Lower lobe of right lung (tissue), 2 donors: Measurements from ENCODE around the gene GNA12. TPM values are rescaled to one million over a fixed set of nuclear protein-coding genes. Genes with fewer than 3 reads are reported as not detected.

ENCODE experiments used
- ATAC-seq, 2 donors: fragments of 200-7000 bp; cut with Tn5 transposase; one replicate each; pipeline ENCODE4 v1.9.1; 2020 to 2022; ENCODE audit warnings: mild to moderate bottlenecking in 2 of 2, moderate library complexity in 2 of 2
- DNase-seq: peaks from one replicate; pipeline ENCODE4 v3.0.0-alpha.2; 2020
- H3K27ac ChIP-seq: fragments of 200-600 bp; one replicate; pipeline ENCODE4 v1.8.0; 2022
- H3K27me3 ChIP-seq: fragments of 200-600 bp; one replicate; pipeline ENCODE4 v1.8.0; 2022; ENCODE audit warnings: low read depth
- H3K36me3 ChIP-seq: fragments of 200-600 bp; one replicate; pipeline ENCODE4 v1.8.0; 2022; ENCODE audit warnings: mild to moderate bottlenecking
- H3K4me1 ChIP-seq: fragments of 200-600 bp; one replicate; pipeline ENCODE4 v1.8.0; 2022
- H3K4me3 ChIP-seq: fragments of 200-600 bp; one replicate; pipeline ENCODE4 v1.8.0; 2022; ENCODE audit warnings: mild to moderate bottlenecking
- H3K9me3 ChIP-seq: fragments of 200-600 bp; one replicate; pipeline ENCODE4 v1.8.0; 2022
- intact Hi-C: fragments of 100-400 bp; cut with DNase I; formaldehyde crosslinking; loops from one replicate; pipeline ENCODE4 v1.11.0; 2022
- total RNA-seq: library from RNA; stranded (reverse); fragmentation: NEBNext Ultra II Directional; extraction: Animal tissue kit (Norgen Biotek cat#: 25700); gene quantifications from one replicate; pipeline ENCODE4 v1.2.1, GENCODE V29; 2021
- TF ChIP-seq, protein P1 (sequence below): fragments of 200-600 bp; IDR thresholded peaks from one replicate; pipeline ENCODE4 v1.8.0; 2022; ENCODE audit warnings: antibody characterized with exemption, mild to moderate bottlenecking
- donor health status: DM: no; HTN: yes; CAD: no; lungs with severe emphysema.

GNA12 gene
- total RNA-seq, 1 donor from 2014 or later: 41.6 TPM

GRCh38 chr7:2708547-2709310, 135.4 kb downstream of the GNA12 start:
- H3K4me3 ChIP-seq: no peak overlapping the region
- H3K4me1 ChIP-seq: peaks cover 32% of the 10 kb centered on the region
- no peaks in the 10 kb centered on the region for H3K36me3 ChIP-seq
- intact Hi-C loops: no loop called here
- no peaks in the 10 kb centered on the region for H3K27me3 ChIP-seq
- TF ChIP-seq, protein P1, sequence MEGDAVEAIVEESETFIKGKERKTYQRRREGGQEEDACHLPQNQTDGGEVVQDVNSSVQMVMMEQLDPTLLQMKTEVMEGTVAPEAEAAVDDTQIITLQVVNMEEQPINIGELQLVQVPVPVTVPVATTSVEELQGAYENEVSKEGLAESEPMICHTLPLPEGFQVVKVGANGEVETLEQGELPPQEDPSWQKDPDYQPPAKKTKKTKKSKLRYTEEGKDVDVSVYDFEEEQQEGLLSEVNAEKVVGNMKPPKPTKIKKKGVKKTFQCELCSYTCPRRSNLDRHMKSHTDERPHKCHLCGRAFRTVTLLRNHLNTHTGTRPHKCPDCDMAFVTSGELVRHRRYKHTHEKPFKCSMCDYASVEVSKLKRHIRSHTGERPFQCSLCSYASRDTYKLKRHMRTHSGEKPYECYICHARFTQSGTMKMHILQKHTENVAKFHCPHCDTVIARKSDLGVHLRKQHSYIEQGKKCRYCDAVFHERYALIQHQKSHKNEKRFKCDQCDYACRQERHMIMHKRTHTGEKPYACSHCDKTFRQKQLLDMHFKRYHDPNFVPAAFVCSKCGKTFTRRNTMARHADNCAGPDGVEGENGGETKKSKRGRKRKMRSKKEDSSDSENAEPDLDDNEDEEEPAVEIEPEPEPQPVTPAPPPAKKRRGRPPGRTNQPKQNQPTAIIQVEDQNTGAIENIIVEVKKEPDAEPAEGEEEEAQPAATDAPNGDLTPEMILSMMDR: no peak
- H3K27ac ChIP-seq: no peak overlapping the region
- H3K9me3 ChIP-seq: no peaks in the 10 kb centered on the region
- no peak for DNase-seq
- ATAC-seq: no peak

DNA sequence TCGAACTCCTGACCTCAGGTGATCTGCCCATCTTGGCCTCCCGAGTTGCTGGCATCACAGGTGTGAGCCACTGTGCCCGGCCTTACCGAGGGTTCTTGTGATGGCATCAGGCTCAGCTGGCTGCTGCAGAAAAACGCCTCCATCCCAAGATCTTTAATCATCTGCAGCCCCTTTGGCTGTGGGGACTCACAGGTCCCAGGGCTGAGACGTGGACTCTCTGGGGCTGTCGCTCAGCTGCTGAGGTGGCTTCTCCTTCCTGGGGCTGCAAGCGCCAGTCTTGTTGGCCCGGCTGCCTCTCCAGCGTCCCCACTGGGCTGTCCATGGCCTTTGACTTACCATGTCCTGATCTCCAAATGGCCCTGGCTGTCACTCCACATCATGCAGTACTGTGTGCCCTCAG, 136.1 kb downstream of the GNA12 start:
- DNase-seq (no peak), ATAC-seq (no peak)
- H3K27me3 ChIP-seq: no peaks in the 10 kb centered on the region
- H3K4me1 ChIP-seq: peaks cover 29% of the 10 kb centered on the region
- H3K36me3 ChIP-seq: no peaks in the 10 kb centered on the region
- no peak overlapping the region for H3K4me3 ChIP-seq
- TF ChIP-seq, protein P1: no peak
- H3K27ac ChIP-seq: no peak overlapping the region
- intact Hi-C loops: no loop called here
- no peaks in the 10 kb centered on the region for H3K9me3 ChIP-seq

DNA sequence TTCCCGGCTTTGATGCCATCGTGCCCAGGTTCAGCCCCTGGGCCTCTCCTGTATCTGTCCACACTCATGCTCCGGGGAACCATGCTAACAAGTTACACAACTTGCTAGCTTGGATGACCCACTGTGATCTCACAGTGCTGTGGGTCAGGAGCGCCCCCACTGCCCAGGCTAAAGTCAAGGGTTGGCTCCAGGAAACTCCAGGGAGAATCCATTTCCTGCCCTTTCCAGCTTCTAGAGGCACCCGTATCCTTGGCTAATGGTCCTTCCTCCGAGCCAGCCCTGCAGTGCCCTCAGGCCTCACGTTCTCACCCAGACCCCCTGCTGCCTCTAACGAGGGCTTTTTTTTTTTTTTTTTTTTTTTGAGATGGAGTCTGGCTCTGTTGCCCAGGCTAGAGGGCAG, 136.6 kb downstream of the GNA12 start:
- intact Hi-C loops: no loop called here
- Histone ChIP-seq H3K27me3 (no peaks in the 10 kb centered on the region), H3K4me3 (no peak overlapping the region), H3K9me3 (no peaks in the 10 kb centered on the region), H3K36me3 (no peaks in the 10 kb centered on the region), H3K4me1 (peaks cover 24% of the 10 kb centered on the region), H3K27ac (no peak overlapping the region)
- TF ChIP-seq, protein P1: no peak
- ATAC-seq (no peak), DNase-seq (no peak)

DNA sequence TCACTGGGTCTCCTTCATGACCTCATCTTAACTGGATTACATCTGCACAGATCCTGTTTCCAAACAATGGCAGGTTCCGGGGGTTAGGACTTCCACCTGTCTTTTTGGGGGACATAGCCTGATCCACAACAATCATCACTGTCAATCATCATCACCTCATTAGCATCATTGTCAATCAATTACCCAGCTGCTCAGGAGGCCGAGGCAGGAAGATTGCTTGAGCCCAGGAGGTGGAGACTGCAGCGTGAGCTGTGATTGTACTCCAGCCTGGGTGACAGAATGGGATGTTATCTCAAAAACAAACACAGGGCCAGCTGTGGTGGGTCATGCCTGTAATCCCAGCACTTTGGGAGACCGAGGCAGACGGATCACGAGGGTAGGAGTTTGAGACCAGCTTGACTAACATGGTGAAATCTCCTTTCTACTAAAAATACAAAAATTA, 137.4 kb downstream of the GNA12 start:
- Histone ChIP-seq H3K4me1 (peaks cover 19% of the 10 kb centered on the region), H3K4me3 (no peak overlapping the region), H3K27ac (no peak overlapping the region), H3K27me3 (no peaks in the 10 kb centered on the region), H3K9me3 (no peaks in the 10 kb centered on the region), H3K36me3 (no peaks in the 10 kb centered on the region)
- DNase-seq (no peak), ATAC-seq (no peak)
- TF ChIP-seq, protein P1: no peak
- intact Hi-C loops: no loop called here

GRCh38 chr7:2705371-2706096, 138.6 kb downstream of the GNA12 start:
- no peak for ATAC-seq
- intact Hi-C loops: no loop called here
- no peaks in the 10 kb centered on the region for H3K9me3 ChIP-seq
- no peak overlapping the region for H3K27ac ChIP-seq
- DNase-seq: no peak
- no peaks in the 10 kb centered on the region for H3K27me3 ChIP-seq
- TF ChIP-seq, protein P1: no peak
- H3K4me3 ChIP-seq: no peak overlapping the region
- H3K4me1 ChIP-seq: peaks cover 10% of the 10 kb centered on the region
- H3K36me3 ChIP-seq: no peaks in the 10 kb centered on the region
